Esophagus (tissue), 2 donors: ENCODE data around the gene FBXL13. TPM values are rescaled to one million over a fixed set of nuclear protein-coding genes. Genes with fewer than 3 reads are reported as not detected.

Experiments
- H3K27ac ChIP-seq, 2 donors: one replicate each; pipeline ENCODE4 v1.5.1; 2013; ENCODE audit warnings: low read depth in 2 of 2, mild to moderate bottlenecking in 2 of 2, inconsistent platforms in 1 of 2, low read length in 1 of 2, moderate library complexity in 1 of 2
- H3K27me3 ChIP-seq, 2 donors: one replicate each; pipeline ENCODE4 v1.6.1; 2013; ENCODE audit warnings: low read length in 2 of 2, control low read depth in 1 of 2, mild to moderate bottlenecking in 1 of 2; ENCODE audit not compliant: insufficient read depth in 2 of 2, control insufficient read depth in 1 of 2
- H3K36me3 ChIP-seq, 2 donors: one replicate each; pipeline ENCODE4 v1.6.1; 2013; ENCODE audit warnings: low read length in 1 of 2; ENCODE audit not compliant: control insufficient read depth in 2 of 2, insufficient read depth in 2 of 2
- H3K4me1 ChIP-seq, 2 donors: one replicate each; pipeline ENCODE4 v1.6.1; 2013; ENCODE audit warnings: low read length in 1 of 2; ENCODE audit not compliant: control insufficient read depth in 2 of 2, insufficient read depth in 2 of 2
- H3K4me3 ChIP-seq, 2 donors: one replicate each; pipeline ENCODE4 v1.5.1; 2013; ENCODE audit warnings: low read length in 2 of 2, mild to moderate bottlenecking in 2 of 2, low read depth in 1 of 2, moderate library complexity in 1 of 2
- H3K9me3 ChIP-seq, 2 donors: one replicate each; pipeline ENCODE4 v1.6.1; 2013; ENCODE audit warnings: mild to moderate bottlenecking in 2 of 2, low read depth in 1 of 2, low read length in 1 of 2, moderate library complexity in 1 of 2; ENCODE audit not compliant: control insufficient read depth in 2 of 2, insufficient read depth in 1 of 2
- WGBS, 2 donors: extraction: QIAGEN DNeasy Blood & Tissue Kit; methylation state at CpG; one replicate each; pipeline ENCODE4 v1.1.7; 2013; 5-methylcytosine and 5-hydroxymethylcytosine counted together
- polyA plus RNA-seq, 2 donors: library from polyadenylated mRNA; stranded (reverse); fragments of 200-250 nt; gene quantifications; one replicate each; pipeline ENCODE4 v1.2.3, GENCODE V29; 2013
- donor health status: healthy with polysubstance abuse.
- donor health status: Bipolar disorder and iron deficiency.

FBXL13 gene
- polyA plus RNA-seq: under 1 TPM in 1 of 2 donors, not detected in 1; 0.08 TPM

DNA sequence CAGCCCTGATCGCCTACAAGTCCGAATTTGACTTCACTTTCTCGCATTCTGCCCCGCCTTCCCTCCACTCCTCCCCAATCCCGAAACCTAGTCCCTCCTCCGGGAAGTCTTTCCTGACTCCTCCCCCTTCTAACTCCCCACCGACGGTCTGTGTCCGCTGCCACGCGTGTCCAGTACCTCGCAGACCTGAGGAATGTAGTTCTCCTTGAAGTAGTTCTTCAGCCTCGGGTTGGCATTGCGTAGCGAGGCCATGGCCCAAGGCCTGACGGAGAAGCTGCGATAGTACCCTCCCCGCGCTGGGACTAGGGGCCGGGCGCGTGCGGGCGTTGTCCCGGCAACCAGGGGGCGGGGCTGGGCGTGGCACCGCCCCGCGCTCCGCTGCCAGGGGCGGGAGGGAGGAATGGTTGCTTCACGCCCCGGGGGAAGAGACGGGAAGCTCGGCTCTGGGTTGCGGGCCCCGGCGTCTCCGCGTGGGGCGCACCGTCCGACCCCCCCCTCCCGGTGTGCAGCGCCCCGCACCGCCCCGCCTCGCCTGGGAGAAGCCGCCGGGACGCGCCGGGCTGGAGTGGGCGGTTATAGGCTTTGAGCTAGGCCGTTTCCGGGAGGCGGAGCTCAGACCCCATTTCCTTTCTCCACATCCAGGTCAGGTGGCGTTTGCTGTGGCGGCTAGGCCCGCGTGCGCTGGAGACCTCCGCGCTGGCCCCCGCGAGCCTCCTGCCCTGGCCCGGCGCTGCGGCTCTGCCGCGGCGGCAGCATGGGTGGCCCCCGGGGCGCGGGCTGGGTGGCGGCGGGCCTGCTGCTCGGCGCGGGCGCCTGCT is at the start of gene FBXL13, which contains the start of gene ARMC10:
Gene FBXL13 (minus strand): TSS at position 278 of the 818 bp plus-strand sequence.
Gene ARMC10 (plus strand): TSS at position 622 of the 818 bp plus-strand sequence. CDS start 133 bp downstream, at position 755.
- H3K27ac ChIP-seq: peak within 1 kb of the TSS; percentile 94 to 96
- no peaks in the 10 kb centered on the region for H3K4me1 ChIP-seq
- 0 to 1% methylated on average over 83 of the region's 83 CpGs for WGBS, 2 donors
- H3K9me3 ChIP-seq: no peaks in the 10 kb centered on the region
- H3K4me3 ChIP-seq: peak within 1 kb of the TSS; percentile 69 to 79
- no peaks in the 10 kb centered on the region for H3K27me3 ChIP-seq
- H3K36me3 ChIP-seq: no peaks in the 10 kb centered on the region

DNA sequence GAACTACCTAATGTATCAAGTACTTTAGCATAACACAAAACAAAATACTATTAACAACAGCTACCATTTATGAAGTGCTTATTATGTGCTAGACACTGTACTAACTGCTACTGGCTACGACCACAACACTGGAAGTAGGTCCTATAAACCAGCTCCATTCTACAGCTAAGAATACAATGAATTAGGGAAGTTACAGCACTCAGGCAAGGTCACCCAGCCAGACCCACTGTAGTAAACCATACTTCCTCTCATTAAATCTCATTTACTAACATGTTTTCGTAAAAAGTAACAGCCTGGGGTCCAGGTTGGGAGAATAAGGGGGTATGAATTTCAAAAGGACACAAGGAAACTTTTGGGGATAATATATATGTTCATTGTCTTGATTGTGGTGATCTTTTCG is 48.9 kb upstream of the FBXL13 start:
- WGBS, 2 donors: 59 to 64% methylated on average over 3 of the region's 3 CpGs
- Histone ChIP-seq H3K36me3 (peaks cover 0 to 13% of the 10 kb centered on the region in 2 donors), H3K4me1 (no peaks in the 10 kb centered on the region), H3K27me3 (no peaks in the 10 kb centered on the region), H3K27ac (no peak overlapping the region), H3K9me3 (no peaks in the 10 kb centered on the region), H3K4me3 (no peak overlapping the region)

DNA sequence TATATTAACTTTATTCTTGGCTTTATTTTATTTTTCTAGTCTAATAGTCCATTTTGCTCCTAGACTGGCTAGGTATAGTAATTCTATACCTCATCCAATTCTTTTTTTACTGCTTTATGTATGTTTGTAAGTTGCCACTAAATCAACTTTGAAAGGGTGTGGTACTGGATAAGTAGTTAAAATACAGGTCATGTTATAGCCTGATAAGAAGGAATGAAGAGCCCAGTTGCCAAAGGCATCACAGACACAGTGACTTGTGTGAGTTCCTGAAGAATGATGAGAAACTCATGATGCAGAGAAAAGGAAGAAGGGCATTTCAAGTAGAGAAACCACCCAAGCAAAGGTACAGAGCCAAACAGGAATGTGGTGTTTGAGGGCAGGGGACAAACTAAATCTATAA is 47.0 kb upstream of the FBXL13 start:
- H3K4me1 ChIP-seq: no peaks in the 10 kb centered on the region
- H3K36me3 ChIP-seq: peaks cover 0 to 10% of the 10 kb centered on the region in 2 donors
- H3K4me3 ChIP-seq: no peak overlapping the region
- no peaks in the 10 kb centered on the region for H3K27me3 ChIP-seq
- no peaks in the 10 kb centered on the region for H3K9me3 ChIP-seq
- no peak overlapping the region for H3K27ac ChIP-seq

DNA sequence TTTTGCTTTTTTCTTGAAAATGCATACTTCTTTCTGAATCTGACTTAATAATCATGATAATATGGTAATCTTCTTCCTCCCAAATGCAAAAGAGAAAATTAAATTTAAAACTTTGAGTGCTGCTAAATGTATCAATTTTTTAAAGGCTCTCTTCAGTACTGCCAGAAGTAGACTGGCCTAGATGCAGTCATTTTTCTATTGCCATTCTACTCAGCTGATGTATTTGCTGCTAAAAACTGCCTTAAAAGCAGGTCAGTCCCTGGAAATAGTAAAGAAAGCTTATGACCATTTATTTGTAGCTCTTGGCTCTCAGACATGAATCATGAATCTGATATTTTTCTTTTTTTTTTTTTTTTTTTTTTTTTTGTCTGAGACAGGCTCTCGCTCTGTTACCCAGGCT is 45.8 kb upstream of the FBXL13 start:
- no peaks in the 10 kb centered on the region for H3K9me3 ChIP-seq
- H3K27ac ChIP-seq: no peak overlapping the region
- H3K27me3 ChIP-seq: no peaks in the 10 kb centered on the region
- 91 to 94% methylated on average over 1 of the region's 1 CpG for WGBS, 2 donors
- peaks cover 0 to 10% of the 10 kb centered on the region in 2 donors for H3K36me3 ChIP-seq
- no peaks in the 10 kb centered on the region for H3K4me1 ChIP-seq
- no peak overlapping the region for H3K4me3 ChIP-seq

DNA sequence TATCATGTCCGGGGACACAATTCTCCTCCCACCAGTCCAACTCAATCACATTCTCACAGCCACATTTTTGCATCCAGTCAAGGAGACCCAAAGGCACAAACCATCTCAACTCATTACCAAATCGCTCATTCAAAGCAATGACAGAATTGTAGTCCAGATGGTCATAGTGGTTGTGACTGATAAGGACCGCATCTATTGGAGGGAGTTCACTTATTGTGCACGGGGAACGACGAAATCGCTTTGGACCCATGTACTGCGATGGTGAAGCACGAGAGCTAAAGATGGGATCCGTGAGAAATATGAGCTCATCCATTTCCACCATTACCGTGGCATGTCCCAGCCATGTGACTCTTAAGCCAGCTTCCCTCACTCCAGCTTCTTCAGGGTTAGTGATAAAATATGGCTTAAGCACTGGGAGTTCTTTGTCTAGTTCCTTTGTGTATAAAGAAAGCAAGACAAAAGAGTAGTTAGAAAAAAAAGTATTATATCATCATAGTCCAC is 45.2 kb upstream of the FBXL13 start:
- Histone ChIP-seq H3K27me3 (no peaks in the 10 kb centered on the region), H3K4me1 (no peaks in the 10 kb centered on the region), H3K9me3 (no peaks in the 10 kb centered on the region), H3K4me3 (no peak overlapping the region), H3K36me3 (peaks cover 0 to 10% of the 10 kb centered on the region in 2 donors), H3K27ac (no peak overlapping the region)
- 97 to 98% methylated on average over 11 of the region's 11 CpGs for WGBS, 2 donors

DNA sequence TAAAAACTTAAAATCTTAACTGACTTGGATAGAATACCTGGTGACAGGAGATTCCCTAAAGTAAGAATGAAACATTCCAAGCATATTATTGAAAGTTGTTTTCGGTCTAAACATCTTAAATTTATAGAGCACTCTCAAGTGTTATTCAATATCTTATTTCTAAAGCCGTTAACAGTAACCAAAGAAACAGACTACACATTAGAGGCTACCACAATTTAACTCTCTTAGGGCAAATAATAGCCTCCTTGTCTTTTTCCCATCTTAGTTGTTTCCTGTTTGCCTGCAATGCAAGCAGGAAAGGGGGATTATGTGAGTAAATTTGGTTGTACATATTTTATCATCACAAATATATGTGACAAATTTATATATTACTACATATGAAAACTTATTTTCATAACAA is 42.9 kb upstream of the FBXL13 start:
- no peak overlapping the region for H3K27ac ChIP-seq
- no peaks in the 10 kb centered on the region for H3K27me3 ChIP-seq
- H3K4me3 ChIP-seq: no peak overlapping the region
- H3K9me3 ChIP-seq: no peaks in the 10 kb centered on the region
- no peaks in the 10 kb centered on the region for H3K4me1 ChIP-seq
- WGBS, 2 donors: 92 to 94% methylated on average over 2 of the region's 2 CpGs
- H3K36me3 ChIP-seq: peaks cover 0 to 10% of the 10 kb centered on the region in 2 donors

DNA sequence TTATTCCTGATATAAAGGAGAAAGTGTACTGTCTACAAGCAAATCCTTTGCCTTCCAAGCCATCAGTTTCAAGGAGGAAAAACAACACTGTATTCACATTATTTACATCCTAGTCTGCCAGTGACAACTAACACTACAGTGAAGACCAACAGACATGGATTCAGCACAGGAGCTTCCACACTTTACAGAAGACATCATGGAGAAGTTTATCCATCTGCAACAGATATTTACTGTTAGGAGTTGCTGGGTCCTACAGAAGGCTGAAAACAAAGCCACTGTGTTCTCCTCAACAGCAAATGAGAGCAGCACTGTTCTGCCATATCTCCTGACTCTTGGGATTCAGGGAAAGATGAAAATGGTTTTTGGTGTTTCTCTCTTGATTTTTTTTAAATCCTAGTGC is 42.4 kb upstream of the FBXL13 start:
- no peaks in the 10 kb centered on the region for H3K4me1 ChIP-seq
- H3K9me3 ChIP-seq: no peaks in the 10 kb centered on the region
- no peak overlapping the region for H3K27ac ChIP-seq
- H3K4me3 ChIP-seq: no peak overlapping the region
- peaks cover 0 to 8% of the 10 kb centered on the region in 2 donors for H3K36me3 ChIP-seq
- H3K27me3 ChIP-seq: no peaks in the 10 kb centered on the region

DNA sequence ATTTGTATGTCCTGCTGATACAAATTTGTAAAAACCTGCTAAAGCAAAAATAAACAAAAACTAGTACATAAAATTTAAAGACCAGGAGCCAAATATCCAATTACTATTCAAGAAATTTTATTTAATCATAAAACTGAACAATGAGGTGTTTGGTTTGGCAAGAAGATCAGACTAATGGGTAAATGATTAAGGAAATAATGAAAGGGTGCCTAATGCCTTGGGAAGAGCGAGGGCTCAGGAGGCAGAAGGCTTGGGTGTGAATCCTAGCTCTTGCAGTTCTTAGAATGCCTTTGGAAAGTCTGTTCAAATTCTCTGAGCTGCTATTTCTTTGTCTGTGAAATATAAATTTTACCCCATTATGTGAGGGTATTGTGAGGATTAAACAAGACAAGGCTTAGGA is 41.9 kb upstream of the FBXL13 start:
- Histone ChIP-seq H3K9me3 (no peaks in the 10 kb centered on the region), H3K36me3 (peaks cover 0 to 6% of the 10 kb centered on the region in 2 donors), H3K4me3 (no peak overlapping the region), H3K4me1 (no peaks in the 10 kb centered on the region), H3K27ac (no peak overlapping the region), H3K27me3 (no peaks in the 10 kb centered on the region)
- WGBS, 2 donors: 88 to 93% methylated on average over 1 of the region's 1 CpG

DNA sequence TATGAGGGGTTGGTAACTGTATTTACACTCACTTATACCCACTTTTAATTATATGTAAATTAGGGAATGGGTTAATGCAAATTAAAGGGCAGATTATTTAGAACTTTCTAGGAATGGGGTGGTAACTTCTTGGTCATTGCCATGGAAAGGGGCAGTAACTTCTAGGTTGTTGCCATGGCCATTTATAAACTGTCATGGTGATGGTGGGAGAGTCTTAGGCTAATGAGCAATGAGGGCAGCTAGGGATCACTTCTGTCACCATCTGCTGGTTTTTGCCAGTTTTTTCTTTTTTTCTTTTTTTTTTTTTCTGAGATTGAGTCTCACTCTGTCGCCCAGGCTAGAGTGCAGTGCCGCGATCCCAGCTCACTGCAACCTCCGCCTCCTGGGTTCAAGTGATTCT is 41.2 kb upstream of the FBXL13 start:
- H3K36me3 ChIP-seq: peaks cover 0 to 6% of the 10 kb centered on the region in 2 donors
- H3K4me3 ChIP-seq: no peak overlapping the region
- WGBS, 2 donors: 99 to 100% methylated on average over 4 of the region's 4 CpGs
- no peaks in the 10 kb centered on the region for H3K27me3 ChIP-seq
- H3K4me1 ChIP-seq: no peaks in the 10 kb centered on the region
- no peak overlapping the region for H3K27ac ChIP-seq
- H3K9me3 ChIP-seq: no peaks in the 10 kb centered on the region

DNA sequence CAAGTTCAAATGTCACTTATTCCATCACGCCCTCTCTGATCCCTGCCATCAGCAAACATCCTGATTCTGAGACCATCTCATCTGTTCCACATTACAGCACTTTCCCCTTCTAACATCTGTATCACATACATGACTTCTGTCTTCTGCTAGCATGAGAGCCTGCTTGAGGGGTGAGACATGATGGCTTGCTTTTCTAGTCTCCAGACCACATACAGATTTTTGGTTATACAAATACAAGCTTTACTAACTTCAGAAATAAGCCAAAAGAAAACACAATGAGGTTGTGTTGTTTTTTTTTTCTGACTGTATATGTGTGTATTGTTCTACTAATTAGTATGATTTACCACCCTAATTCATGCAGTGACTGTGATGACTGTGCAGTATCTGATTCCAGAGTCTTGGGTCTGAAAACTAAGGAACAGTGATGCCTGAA is 40.0 kb upstream of the FBXL13 start:
- Histone ChIP-seq H3K4me1 (no peaks in the 10 kb centered on the region), H3K36me3 (peaks cover 0 to 2% of the 10 kb centered on the region in 2 donors), H3K27ac (no peak overlapping the region), H3K4me3 (no peak overlapping the region), H3K9me3 (no peaks in the 10 kb centered on the region), H3K27me3 (no peaks in the 10 kb centered on the region)
- WGBS, 2 donors: 91 to 95% methylated on average over 1 of the region's 1 CpG
